Esophagus muscularis mucosa (tissue), 3 donors: ENCODE measurements around the gene F5.

Experiments used
- EP300 ChIP-seq: sonication (generic); formaldehyde crosslinking; IDR thresholded peaks from one replicate; pipeline ENCODE4 v1.6.1; 2017; ENCODE audit warnings: antibody characterized with exemption
- TF ChIP-seq, protein P1 (sequence below), 3 experiments: fragments of 200-600 bp in 2 of 3; fragments of 450-650 bp in 1 of 3; sonication (generic) in 2 of 3; IDR thresholded peaks; one replicate each; pipeline ENCODE4 v1.5.1; 2017 to 2019; ENCODE audit warnings: antibody characterized with exemption in 3 of 3, mild to moderate bottlenecking in 2 of 3, moderate library complexity in 1 of 3

DNA sequence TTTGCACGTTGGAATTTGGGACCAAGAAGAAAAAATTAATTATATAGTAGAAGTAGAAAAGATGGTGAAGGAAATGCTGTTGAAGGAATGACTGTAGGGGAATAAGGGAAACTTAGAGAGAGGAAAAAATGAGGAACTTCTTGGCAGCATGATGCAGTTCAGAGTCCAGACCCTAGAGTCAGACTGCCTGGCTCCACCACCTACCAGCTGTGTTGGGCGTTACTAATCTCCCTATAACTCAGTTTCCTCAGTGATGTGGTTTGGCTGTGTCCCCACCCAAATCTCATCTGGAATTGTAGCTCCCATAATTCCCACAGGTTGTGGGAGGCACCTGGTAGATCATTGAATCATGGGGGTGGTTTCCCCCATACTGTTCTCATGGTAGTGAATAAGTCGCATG is 45.0 kb upstream of the F5 start:
- TF ChIP-seq, protein P1, sequence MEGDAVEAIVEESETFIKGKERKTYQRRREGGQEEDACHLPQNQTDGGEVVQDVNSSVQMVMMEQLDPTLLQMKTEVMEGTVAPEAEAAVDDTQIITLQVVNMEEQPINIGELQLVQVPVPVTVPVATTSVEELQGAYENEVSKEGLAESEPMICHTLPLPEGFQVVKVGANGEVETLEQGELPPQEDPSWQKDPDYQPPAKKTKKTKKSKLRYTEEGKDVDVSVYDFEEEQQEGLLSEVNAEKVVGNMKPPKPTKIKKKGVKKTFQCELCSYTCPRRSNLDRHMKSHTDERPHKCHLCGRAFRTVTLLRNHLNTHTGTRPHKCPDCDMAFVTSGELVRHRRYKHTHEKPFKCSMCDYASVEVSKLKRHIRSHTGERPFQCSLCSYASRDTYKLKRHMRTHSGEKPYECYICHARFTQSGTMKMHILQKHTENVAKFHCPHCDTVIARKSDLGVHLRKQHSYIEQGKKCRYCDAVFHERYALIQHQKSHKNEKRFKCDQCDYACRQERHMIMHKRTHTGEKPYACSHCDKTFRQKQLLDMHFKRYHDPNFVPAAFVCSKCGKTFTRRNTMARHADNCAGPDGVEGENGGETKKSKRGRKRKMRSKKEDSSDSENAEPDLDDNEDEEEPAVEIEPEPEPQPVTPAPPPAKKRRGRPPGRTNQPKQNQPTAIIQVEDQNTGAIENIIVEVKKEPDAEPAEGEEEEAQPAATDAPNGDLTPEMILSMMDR (IDR thresholded peaks at IDR 0.05): no peak
- TF ChIP-seq EP300: no peak
